GM06990 (cell line): ENCODE data around the gene PMEPA1.

Experiments used
- DNase-seq: peaks from one replicate; pipeline ENCODE4 v3.0.0-alpha.2; 2011; ENCODE audit not compliant: insufficient read length; ENCODE audit errors: extremely low read depth
- H3K27me3 ChIP-seq: replicated peaks from 2 replicates; pipeline ENCODE4 v1.6.0; 2011; ENCODE audit warnings: low read length; ENCODE audit not compliant: control insufficient read depth, insufficient read depth
- H3K36me3 ChIP-seq: 2 replicates; pipeline ENCODE4 v1.5.1; 2011; ENCODE audit warnings: low read length; ENCODE audit not compliant: control insufficient read depth, insufficient read depth
- H3K4me3 ChIP-seq: replicated peaks from 2 replicates; pipeline ENCODE4 v1.5.1; 2011; ENCODE audit warnings: low read depth, mild to moderate bottlenecking, control low read depth, low read length
- TF ChIP-seq, protein P1 (sequence below): IDR thresholded peaks from 2 replicates; pipeline ENCODE4 v1.5.1; 2011; ENCODE audit warnings: low read length, control low read depth, mild to moderate bottlenecking, inconsistent platforms; ENCODE audit not compliant: insufficient read depth, poor library complexity, severe bottlenecking

Gene PMEPA1

GRCh38 chr20:57748601-57749130 is 38.9 kb upstream of the PMEPA1 start:
- Histone ChIP-seq H3K4me3 (peak overlapping the region; percentile 11; the same call in 1 of the 2 replicates), H3K27me3 (no peaks in the 10 kb centered on the region), H3K36me3 (no peaks in the 10 kb centered on the region)
- TF ChIP-seq, protein P1, sequence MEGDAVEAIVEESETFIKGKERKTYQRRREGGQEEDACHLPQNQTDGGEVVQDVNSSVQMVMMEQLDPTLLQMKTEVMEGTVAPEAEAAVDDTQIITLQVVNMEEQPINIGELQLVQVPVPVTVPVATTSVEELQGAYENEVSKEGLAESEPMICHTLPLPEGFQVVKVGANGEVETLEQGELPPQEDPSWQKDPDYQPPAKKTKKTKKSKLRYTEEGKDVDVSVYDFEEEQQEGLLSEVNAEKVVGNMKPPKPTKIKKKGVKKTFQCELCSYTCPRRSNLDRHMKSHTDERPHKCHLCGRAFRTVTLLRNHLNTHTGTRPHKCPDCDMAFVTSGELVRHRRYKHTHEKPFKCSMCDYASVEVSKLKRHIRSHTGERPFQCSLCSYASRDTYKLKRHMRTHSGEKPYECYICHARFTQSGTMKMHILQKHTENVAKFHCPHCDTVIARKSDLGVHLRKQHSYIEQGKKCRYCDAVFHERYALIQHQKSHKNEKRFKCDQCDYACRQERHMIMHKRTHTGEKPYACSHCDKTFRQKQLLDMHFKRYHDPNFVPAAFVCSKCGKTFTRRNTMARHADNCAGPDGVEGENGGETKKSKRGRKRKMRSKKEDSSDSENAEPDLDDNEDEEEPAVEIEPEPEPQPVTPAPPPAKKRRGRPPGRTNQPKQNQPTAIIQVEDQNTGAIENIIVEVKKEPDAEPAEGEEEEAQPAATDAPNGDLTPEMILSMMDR: no peak
- DNase-seq: peak; percentile 59

DNA sequence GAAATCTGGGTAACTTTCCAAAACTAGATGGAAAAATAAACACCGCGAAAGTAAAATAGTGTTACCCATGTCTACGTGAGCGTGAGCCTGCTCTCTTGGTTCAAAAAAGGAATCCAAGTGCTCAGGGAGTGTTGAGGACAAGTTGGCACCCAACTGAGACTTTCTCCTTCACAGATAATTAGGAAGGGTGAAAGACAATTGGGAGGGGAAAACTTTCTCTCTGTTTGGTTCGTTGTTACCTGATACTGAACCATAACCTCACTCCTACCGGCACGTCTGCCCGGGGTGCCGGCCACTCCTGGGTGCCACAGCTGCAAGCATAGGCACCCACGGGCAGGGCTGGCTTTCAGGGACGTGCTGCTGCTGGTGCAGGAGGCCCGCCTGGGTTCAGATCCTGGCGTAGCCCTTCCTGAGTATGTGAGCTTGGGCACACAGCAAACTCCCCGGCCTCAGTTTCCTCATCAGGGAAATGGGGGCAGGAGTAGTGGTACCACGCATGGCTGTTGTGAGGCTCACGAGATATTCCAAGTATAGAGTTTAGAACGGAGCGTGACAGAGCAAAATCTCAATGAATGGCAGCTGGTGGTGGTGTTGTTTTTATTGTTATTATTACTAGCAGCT is 38.2 kb upstream of the PMEPA1 start:
- Histone ChIP-seq H3K27me3 (no peaks in the 10 kb centered on the region), H3K36me3 (no peaks in the 10 kb centered on the region), H3K4me3 (no peak overlapping the region)
- DNase-seq: no peak
- TF ChIP-seq, protein P1: no peak

GRCh38 chr20:57746832-57747404 is 37.1 kb upstream of the PMEPA1 start:
- DNase-seq: no peak
- Histone ChIP-seq H3K36me3 (no peaks in the 10 kb centered on the region), H3K27me3 (no peaks in the 10 kb centered on the region), H3K4me3 (no peak overlapping the region)
- TF ChIP-seq, protein P1: no peak

DNA sequence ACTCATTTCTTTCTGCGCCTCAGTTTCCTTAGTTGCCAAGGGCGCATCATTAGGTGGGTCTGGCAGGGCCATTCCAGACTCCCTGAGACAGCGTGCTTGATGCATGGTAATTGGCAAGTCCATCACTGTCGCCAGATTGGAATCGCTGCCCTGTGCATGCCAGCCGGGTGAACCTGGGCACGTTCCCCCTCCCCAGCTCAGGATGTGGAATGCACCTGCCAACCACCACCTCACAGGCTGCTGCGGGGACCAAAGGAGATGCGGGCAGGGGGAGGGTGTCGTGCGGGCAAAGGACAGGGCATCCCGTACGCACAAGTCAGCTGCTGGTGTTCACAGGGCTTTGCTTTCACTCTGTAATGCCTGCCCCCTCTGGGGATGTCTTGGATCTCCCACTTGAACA is 36.4 kb upstream of the PMEPA1 start:
- no peaks in the 10 kb centered on the region for H3K27me3 ChIP-seq

GRCh38 chr20:57744206-57744605 is 34.4 kb upstream of the PMEPA1 start:
- no peak overlapping the region for H3K4me3 ChIP-seq
- TF ChIP-seq, protein P1: no peak
- DNase-seq: no peak

More for the DNA sequence above, 36.4 kb upstream of the PMEPA1 start:
- no peak for DNase-seq
- TF ChIP-seq, protein P1: no peak
- Histone ChIP-seq H3K36me3 (no peaks in the 10 kb centered on the region), H3K4me3 (no peak overlapping the region)

More at GRCh38 chr20:57744206-57744605, 34.4 kb upstream of the PMEPA1 start:
- Histone ChIP-seq H3K27me3 (no peaks in the 10 kb centered on the region), H3K36me3 (no peaks in the 10 kb centered on the region)
